GM12872 (cell line): Measurements from ENCODE around the gene CELA3A.
"Not testable (repeated sequence)": the region's sequence is repeated elsewhere in the genome, so short reads cannot be mapped to it uniquely, and the experiment has no call there.

Experiments
- TF ChIP-seq, protein P1 (sequence below): IDR thresholded peaks from 3 replicates; pipeline ENCODE4 v1.5.1; 2011; ENCODE audit warnings: low read depth, mild to moderate bottlenecking, low read length, moderate library complexity; ENCODE audit not compliant: insufficient read depth

The CELA3A gene

DNA sequence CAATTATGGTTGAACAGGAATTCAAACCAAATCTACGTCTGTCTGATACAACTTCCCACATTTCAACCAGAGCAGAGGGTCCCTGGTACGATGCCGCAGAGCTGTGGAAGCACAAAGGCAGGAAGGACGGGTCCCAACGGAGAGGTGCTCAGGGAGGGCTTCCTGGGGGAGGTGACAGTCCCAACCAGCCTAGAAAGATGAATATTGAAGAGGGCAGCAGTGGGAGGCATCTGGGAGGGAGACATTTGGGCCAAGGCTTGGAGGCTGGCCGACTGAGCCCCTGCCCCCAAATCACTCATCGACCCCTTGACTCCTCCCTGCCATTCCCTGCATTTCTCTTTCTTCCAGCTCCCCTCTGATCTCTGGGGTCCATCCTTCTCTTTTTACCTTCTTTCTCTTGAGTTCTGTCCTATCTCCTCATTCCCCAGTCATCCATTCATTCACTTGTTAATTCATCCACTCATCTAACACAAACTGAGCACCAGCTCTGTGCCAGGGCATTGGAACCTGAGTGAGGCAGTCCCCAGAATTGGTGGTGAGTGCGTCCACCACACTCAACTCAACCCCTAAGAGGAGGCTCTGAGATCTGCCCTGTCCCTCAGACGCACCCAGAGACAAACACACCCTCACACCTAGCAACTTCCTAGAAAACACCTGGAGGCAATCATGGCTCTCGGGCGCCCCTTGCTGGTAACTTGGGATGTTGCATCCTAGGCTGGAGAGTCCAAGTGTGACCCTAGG is 37.8 kb upstream of the CELA3A start:
- TF ChIP-seq, protein P1, sequence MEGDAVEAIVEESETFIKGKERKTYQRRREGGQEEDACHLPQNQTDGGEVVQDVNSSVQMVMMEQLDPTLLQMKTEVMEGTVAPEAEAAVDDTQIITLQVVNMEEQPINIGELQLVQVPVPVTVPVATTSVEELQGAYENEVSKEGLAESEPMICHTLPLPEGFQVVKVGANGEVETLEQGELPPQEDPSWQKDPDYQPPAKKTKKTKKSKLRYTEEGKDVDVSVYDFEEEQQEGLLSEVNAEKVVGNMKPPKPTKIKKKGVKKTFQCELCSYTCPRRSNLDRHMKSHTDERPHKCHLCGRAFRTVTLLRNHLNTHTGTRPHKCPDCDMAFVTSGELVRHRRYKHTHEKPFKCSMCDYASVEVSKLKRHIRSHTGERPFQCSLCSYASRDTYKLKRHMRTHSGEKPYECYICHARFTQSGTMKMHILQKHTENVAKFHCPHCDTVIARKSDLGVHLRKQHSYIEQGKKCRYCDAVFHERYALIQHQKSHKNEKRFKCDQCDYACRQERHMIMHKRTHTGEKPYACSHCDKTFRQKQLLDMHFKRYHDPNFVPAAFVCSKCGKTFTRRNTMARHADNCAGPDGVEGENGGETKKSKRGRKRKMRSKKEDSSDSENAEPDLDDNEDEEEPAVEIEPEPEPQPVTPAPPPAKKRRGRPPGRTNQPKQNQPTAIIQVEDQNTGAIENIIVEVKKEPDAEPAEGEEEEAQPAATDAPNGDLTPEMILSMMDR: peak; percentile 95

DNA sequence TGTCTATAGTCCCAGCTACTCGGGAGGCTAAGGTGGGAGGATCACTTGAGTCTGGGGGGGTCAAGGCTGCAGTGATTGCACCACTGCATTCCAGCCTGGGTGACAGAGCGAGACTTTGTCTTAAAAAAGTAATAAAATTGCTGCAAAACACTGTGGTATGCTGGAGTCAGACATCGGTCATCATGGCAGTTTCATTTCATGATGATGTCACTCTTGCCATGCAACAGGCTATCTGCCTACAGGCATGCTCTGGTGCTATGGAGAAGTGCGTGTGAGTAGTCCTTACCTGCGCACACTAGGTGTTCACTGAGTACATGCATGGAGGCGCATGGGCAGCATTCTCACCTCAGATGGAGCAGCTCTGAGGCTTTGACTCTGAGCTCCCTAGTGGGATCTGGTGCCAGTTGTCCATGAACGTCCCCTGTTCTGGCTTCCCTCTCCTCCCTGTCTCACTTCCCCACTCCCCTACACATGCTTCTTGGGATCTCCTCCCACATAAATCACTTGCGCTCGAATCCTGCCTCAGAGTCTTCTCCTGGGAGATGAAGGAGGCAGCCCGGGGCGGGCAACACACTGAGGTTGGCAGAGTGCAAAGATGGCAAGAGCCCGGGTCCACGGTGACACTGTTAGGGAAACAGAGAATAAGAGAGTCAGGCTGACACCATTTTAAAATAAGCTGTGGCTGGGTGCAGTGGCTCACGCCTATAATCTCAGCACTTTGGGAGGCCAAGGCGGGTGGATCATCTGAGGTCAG is 35.0 kb upstream of the CELA3A start:
- TF ChIP-seq, protein P1: no peak

DNA sequence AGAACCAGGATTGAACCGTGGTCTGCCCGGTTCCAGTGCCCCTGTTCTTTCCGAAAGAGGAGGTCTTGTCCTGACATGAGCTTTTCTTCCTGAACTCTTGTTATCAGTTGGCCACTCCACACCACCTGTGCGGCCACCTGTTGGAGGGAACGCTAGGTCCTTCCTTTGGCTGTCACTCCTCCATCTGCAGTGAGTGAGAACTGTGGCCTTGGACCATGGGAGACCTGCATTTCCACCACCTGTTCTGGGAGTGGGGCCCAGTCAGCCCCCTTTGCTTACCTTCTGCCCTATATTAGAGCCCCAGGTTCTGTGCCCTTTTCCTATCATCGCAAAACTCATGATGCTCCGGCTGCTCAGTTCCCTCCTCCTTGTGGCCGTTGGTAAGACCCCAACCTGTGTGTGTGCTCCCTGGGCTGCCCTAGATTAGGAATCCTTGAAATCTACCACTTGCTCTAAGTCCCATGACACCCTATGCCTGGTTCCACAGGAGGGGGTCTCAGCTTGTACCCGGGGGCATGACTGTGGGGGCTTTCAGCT is 24.7 kb upstream of the CELA3A start, which contains the start of gene CELA3B:
CELA3B (plus strand) TSS at position 320 of the 537 bp plus-strand sequence; CDS start at position 338, 18 bp downstream.
- TF ChIP-seq, protein P1: not testable (repeated sequence)

DNA sequence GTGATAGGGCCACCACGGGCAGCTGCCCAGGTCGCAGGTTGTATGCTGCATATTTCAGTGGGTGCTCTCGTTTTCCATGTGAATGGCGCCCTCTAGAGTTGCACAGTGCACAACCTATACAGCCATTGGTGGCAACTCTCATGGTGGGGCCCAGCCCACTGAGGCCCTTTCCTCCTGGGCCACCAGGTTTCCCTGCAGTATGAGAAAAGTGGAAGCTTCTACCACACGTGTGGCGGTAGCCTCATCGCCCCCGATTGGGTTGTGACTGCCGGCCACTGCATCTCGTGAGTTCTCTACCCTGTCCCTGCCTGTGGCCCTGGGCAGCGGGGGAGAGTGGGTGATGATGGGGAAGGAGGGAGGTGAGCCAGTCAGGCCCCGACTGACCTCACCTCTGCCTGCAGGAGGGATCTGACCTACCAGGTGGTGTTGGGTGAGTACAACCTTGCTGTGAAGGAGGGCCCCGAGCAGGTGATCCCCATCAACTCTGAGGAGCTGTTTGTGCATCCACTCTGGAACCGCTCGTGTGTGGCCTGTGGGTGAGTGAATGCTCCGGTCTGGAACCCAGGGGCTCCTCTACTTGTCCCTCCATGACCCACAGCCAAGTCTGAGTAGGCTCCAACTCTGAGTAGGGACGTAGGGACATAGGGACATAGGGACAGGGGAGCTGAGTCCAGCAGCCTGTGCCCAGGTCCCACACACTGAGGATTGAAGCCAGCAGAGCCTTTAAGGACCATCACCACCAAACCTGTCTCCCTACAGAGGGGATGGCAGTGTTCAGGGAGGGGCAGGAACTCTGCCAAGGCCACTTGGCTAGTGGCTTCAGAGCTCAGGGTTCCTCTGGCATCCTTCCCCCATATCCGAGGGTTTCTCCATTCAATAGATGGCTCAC is 4.0 kb downstream of the CELA3A start:
- TF ChIP-seq, protein P1: peak; percentile 35; the same call in 1 of the 3 replicates

DNA sequence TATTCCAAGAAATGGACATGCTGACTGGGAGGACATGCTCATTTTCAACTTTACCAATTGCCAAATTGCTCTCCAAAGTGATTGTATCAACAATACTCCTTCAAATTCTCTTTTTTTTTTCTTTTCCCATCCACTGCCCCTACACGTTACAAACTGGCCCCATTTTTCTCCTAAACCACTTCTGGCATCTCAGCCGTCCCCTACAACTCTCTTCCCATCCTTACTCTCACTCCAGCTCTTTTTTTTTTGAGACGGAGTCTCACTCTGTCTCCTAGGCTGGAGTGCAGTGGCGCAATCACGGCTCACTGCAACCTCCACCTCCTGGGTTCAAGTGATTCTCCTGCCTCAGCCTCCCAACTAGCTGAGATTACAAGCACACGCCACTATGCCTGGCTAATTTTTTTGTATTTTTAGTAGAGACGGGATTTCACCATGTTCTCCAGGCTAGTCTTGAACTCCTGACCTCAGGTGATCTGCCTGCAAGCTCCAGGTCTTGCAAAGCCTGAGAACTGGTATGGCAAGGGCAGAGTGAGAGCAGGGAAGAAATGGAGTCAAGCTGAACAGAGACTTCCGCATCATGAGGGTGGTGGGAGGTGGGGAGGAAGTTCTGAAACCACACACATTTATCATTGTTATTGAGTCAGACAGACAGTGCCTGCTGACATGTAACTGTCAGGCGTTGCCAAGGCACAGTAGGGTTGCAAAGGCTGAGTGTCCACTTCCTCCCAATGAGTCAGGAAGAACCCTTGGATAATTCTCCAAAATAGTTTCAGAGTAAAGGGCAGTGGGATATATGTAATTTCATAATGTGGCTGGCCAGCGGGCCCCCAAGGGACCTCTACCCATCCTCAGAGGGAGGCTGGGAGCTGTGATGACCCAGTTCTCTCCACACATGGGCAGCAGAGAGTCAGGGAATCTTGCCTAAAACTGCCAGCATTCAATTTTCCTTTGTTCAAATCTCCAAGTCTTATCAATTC is 17.4 kb downstream of the CELA3A start:
- TF ChIP-seq, protein P1: peak; percentile 32; the same call in 2 of the 3 replicates

DNA sequence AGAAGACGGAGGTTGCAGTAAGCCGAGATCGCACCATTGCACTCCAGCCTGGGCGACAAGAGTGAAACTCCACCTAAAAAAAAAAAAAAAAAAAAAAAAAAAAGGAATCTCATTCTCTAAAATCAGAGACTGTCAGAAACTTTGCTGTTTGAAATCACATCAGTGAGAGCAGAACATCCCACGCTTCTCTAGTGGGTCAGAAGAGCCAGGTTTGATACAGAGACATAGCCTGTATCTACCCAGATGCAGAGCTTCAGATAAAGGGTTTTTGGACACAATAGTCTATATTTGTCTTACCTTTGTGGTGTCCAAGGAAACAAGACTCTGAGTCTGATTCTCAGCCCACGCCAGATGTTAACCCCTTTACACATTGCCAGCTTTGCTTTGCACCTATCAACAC is 19.6 kb downstream of the CELA3A start:
- TF ChIP-seq, protein P1: no peak
